Neural progenitor cell (in vitro differentiated cells): ENCODE results near the gene LIPJ.

Experiments
- CTCF ChIP-seq: fragments of 200-600 bp; sonication (generic); IDR thresholded peaks from 2 replicates; pipeline ENCODE4 v1.5.1; 2017; ENCODE audit warnings: antibody characterized with exemption, mild to moderate bottlenecking
- EZH2 ChIP-seq: fragments of 200-600 bp; sonication (generic); IDR thresholded peaks from 2 replicates; pipeline ENCODE4 v1.6.1; 2017; ENCODE audit warnings: antibody characterized with exemption, mild to moderate bottlenecking, moderate library complexity
- EZH2phosphoT487 ChIP-seq: fragments of 200-600 bp; sonication (generic); IDR thresholded peaks from 2 replicates; pipeline ENCODE4 v1.6.1; 2017; ENCODE audit warnings: antibody characterized with exemption

- TF ChIP-seq CTCF (no peak), EZH2 (no peak), EZH2phosphoT487 (no peak)
Measured at GRCh38 chr10:88546497-88546896, 40.1 kb upstream of the LIPJ start.
